HUES6 (cell line): ENCODE measurements around the gene FADS3.

ENCODE experiments used
- H3K27ac ChIP-seq: 2 replicates; pipeline ENCODE4 v1.7.0; 2013; ENCODE audit warnings: low read depth, mild to moderate bottlenecking, low read length, inconsistent platforms
- H3K27me3 ChIP-seq: 2 replicates; pipeline ENCODE4 v1.6.1; 2013; ENCODE audit warnings: low read length; ENCODE audit not compliant: control insufficient read depth, insufficient read depth
- H3K36me3 ChIP-seq: 2 replicates; pipeline ENCODE4 v1.6.1; 2013; ENCODE audit warnings: low read length; ENCODE audit not compliant: control insufficient read depth, insufficient read depth
- H3K4me1 ChIP-seq: 2 replicates; pipeline ENCODE4 v1.6.1; 2013; ENCODE audit warnings: low read length; ENCODE audit not compliant: control insufficient read depth, insufficient read depth
- H3K4me3 ChIP-seq: 2 replicates; pipeline ENCODE4 v1.5.1; 2013; ENCODE audit warnings: low read depth, low read length
- H3K9ac ChIP-seq: one replicate; pipeline ENCODE4 v1.6.1; 2013; ENCODE audit warnings: mild to moderate bottlenecking, low read length
- H3K9me3 ChIP-seq: 2 replicates; pipeline ENCODE4 v1.6.1; 2013; ENCODE audit warnings: low read depth, low read length; ENCODE audit not compliant: control insufficient read depth, insufficient read depth

FADS3 gene

GRCh38 chr11:61840371-61840770 lies 51.0 kb downstream of the FADS3 start:
- Histone ChIP-seq H3K9ac (no peak overlapping the region), H3K4me3 (no peak overlapping the region), H3K27me3 (no peaks in the 10 kb centered on the region), H3K4me1 (0 out of 2 replicates have a peak, but pooled peaks cover 3% of the 10 kb centered on the region), H3K36me3 (peaks cover 79% of the 10 kb centered on the region), H3K27ac (no peak overlapping the region), H3K9me3 (no peaks in the 10 kb centered on the region)

- H3K4me1 ChIP-seq: peaks cover 8% of the 10 kb centered on the region; the same call in 1 of the 2 replicates
- H3K9me3 ChIP-seq: no peaks in the 10 kb centered on the region
- H3K36me3 ChIP-seq: peaks cover 73% of the 10 kb centered on the region
- H3K4me3 ChIP-seq: no peak overlapping the region
- H3K9ac ChIP-seq: no peak overlapping the region
- no peaks in the 10 kb centered on the region for H3K27me3 ChIP-seq
- no peak overlapping the region for H3K27ac ChIP-seq
Measured at GRCh38 chr11:61839742-61840141, 51.6 kb downstream of the FADS3 start.

- H3K4me3 ChIP-seq: no peak overlapping the region
- no peaks in the 10 kb centered on the region for H3K9me3 ChIP-seq
- no peaks in the 10 kb centered on the region for H3K27me3 ChIP-seq
- peaks cover 71% of the 10 kb centered on the region for H3K36me3 ChIP-seq
- no peak overlapping the region for H3K9ac ChIP-seq
- H3K4me1 ChIP-seq: peaks cover 15% of the 10 kb centered on the region
- H3K27ac ChIP-seq: no peak overlapping the region
Measured at GRCh38 chr11:61838921-61839320, 52.4 kb downstream of the FADS3 start.

GRCh38 chr11:61838501-61838900 lies 52.8 kb downstream of the FADS3 start:
- Histone ChIP-seq H3K27me3 (no peaks in the 10 kb centered on the region), H3K4me3 (no peak overlapping the region), H3K9me3 (no peaks in the 10 kb centered on the region), H3K4me1 (peaks cover 20% of the 10 kb centered on the region), H3K27ac (no peak overlapping the region), H3K36me3 (peaks cover 73% of the 10 kb centered on the region), H3K9ac (no peak overlapping the region)

- H3K9me3 ChIP-seq: no peaks in the 10 kb centered on the region
- no peak overlapping the region for H3K4me3 ChIP-seq
- H3K4me1 ChIP-seq: peaks cover 29% of the 10 kb centered on the region
- H3K9ac ChIP-seq: no peak overlapping the region
- H3K36me3 ChIP-seq: peaks cover 70% of the 10 kb centered on the region
- no peak overlapping the region for H3K27ac ChIP-seq
- H3K27me3 ChIP-seq: no peaks in the 10 kb centered on the region
Measured at GRCh38 chr11:61837411-61838005, 53.8 kb downstream of the FADS3 start.

GRCh38 chr11:61836193-61836592 lies 55.2 kb downstream of the FADS3 start:
- Histone ChIP-seq H3K27me3 (no peaks in the 10 kb centered on the region), H3K9me3 (no peaks in the 10 kb centered on the region), H3K4me3 (no peak overlapping the region), H3K36me3 (peaks cover 69% of the 10 kb centered on the region), H3K4me1 (peaks cover 38% of the 10 kb centered on the region), H3K27ac (no peak overlapping the region), H3K9ac (no peak overlapping the region)

- H3K9me3 ChIP-seq: no peaks in the 10 kb centered on the region
- peak overlapping the region; percentile 48; the same call in 1 of the 2 replicates for H3K27ac ChIP-seq
- peaks cover 54% of the 10 kb centered on the region for H3K4me1 ChIP-seq
- peaks cover 52% of the 10 kb centered on the region for H3K36me3 ChIP-seq
- H3K9ac ChIP-seq: peak overlapping the region; percentile 23
- H3K27me3 ChIP-seq: no peaks in the 10 kb centered on the region
- peak overlapping the region; percentile 4; the same call in 1 of the 2 replicates for H3K4me3 ChIP-seq
Measured at GRCh38 chr11:61834278-61835048, 56.9 kb downstream of the FADS3 start.

GRCh38 chr11:61833926-61834277 lies 57.4 kb downstream of the FADS3 start:
- H3K27me3 ChIP-seq: no peaks in the 10 kb centered on the region
- H3K36me3 ChIP-seq: peaks cover 49% of the 10 kb centered on the region
- peaks cover 57% of the 10 kb centered on the region for H3K4me1 ChIP-seq
- H3K4me3 ChIP-seq: peak overlapping the region; percentile 4; the same call in 1 of the 2 replicates
- H3K9me3 ChIP-seq: no peaks in the 10 kb centered on the region
- H3K9ac ChIP-seq: peak overlapping the region; percentile 23
- peak overlapping the region; percentile 5; the same call in 1 of the 2 replicates for H3K27ac ChIP-seq

GRCh38 chr11:61833471-61833870 lies 57.9 kb downstream of the FADS3 start:
- Histone ChIP-seq H3K4me1 (peaks cover 57% of the 10 kb centered on the region), H3K36me3 (peaks cover 44% of the 10 kb centered on the region), H3K9me3 (no peaks in the 10 kb centered on the region), H3K4me3 (no peak overlapping the region; the same call in 1 of the 2 replicates), H3K27me3 (no peaks in the 10 kb centered on the region), H3K27ac (no peak overlapping the region), H3K9ac (no peak overlapping the region)

GRCh38 chr11:61832754-61833153 lies 58.6 kb downstream of the FADS3 start:
- Histone ChIP-seq H3K27ac (no peak overlapping the region), H3K9me3 (no peaks in the 10 kb centered on the region), H3K9ac (no peak overlapping the region), H3K4me1 (peaks cover 57% of the 10 kb centered on the region), H3K4me3 (no peak overlapping the region), H3K36me3 (peaks cover 37% of the 10 kb centered on the region), H3K27me3 (no peaks in the 10 kb centered on the region)

- Histone ChIP-seq H3K36me3 (peaks cover 32% of the 10 kb centered on the region), H3K9me3 (no peaks in the 10 kb centered on the region), H3K4me3 (no peak overlapping the region), H3K27ac (no peak overlapping the region), H3K4me1 (peaks cover 58% of the 10 kb centered on the region), H3K9ac (no peak overlapping the region), H3K27me3 (no peaks in the 10 kb centered on the region)
Measured at GRCh38 chr11:61832207-61832606, 59.1 kb downstream of the FADS3 start.
